AG04450 (cell line): Measurements from ENCODE around the gene EVL. TPM values are rescaled to one million over a fixed set of nuclear protein-coding genes. Genes with fewer than 3 reads are reported as not detected.

Experiments used
- CTCF ChIA-PET: fragments of 300-600, 350-600 bp; formaldehyde crosslinking; extraction: SDS; loops from one replicate; lab custom pipeline; 2022; ENCODE audit warnings: antibody characterized with exemption, inconsistent platforms; lab: Charles Lee
- POLR2A ChIA-PET: fragments of 350-600 bp; formaldehyde crosslinking; extraction: SDS; loops from one replicate; lab custom pipeline; 2021; ENCODE audit warnings: antibody characterized with exemption, inconsistent platforms; lab: Yijun Ruan, JAX
- DNase-seq: peaks from one replicate; pipeline ENCODE4 v3.0.0-alpha.2; 2011; ENCODE audit warnings: low read depth, low spot score
- H3K27ac ChIP-seq: one replicate; pipeline ENCODE4 v1.5.1; 2012; ENCODE audit warnings: low read depth, low read length, control low read depth
- H3K27me3 ChIP-seq: one replicate; pipeline ENCODE4 v1.6.0; 2012; ENCODE audit warnings: low read length; ENCODE audit not compliant: control insufficient read depth, insufficient read depth
- H3K4me3 ChIP-seq: 2 replicates; pipeline ENCODE4 v1.5.1; 2011; ENCODE audit warnings: mild to moderate bottlenecking, low read depth, low read length, control low read depth
- H3K9me3 ChIP-seq: 2 replicates; pipeline ENCODE4 v1.5.1; 2012; ENCODE audit warnings: low read length; ENCODE audit not compliant: control insufficient read depth, insufficient read depth
- polyA plus RNA-seq: library from polyadenylated mRNA; depleted of rRNA; stranded (reverse); fragments of >200 nt; gene quantifications from 2 replicates; pipeline ENCODE4 v1.2.3, GENCODE V29; 2011
- TF ChIP-seq, protein P1 (sequence below): IDR thresholded peaks from 2 replicates; pipeline ENCODE4 v1.5.1; 2011; ENCODE audit warnings: low read depth, low read length, control low read depth, inconsistent platforms

Gene EVL
- polyA plus RNA-seq, 1 experiment, result 36.5 TPM

DNA sequence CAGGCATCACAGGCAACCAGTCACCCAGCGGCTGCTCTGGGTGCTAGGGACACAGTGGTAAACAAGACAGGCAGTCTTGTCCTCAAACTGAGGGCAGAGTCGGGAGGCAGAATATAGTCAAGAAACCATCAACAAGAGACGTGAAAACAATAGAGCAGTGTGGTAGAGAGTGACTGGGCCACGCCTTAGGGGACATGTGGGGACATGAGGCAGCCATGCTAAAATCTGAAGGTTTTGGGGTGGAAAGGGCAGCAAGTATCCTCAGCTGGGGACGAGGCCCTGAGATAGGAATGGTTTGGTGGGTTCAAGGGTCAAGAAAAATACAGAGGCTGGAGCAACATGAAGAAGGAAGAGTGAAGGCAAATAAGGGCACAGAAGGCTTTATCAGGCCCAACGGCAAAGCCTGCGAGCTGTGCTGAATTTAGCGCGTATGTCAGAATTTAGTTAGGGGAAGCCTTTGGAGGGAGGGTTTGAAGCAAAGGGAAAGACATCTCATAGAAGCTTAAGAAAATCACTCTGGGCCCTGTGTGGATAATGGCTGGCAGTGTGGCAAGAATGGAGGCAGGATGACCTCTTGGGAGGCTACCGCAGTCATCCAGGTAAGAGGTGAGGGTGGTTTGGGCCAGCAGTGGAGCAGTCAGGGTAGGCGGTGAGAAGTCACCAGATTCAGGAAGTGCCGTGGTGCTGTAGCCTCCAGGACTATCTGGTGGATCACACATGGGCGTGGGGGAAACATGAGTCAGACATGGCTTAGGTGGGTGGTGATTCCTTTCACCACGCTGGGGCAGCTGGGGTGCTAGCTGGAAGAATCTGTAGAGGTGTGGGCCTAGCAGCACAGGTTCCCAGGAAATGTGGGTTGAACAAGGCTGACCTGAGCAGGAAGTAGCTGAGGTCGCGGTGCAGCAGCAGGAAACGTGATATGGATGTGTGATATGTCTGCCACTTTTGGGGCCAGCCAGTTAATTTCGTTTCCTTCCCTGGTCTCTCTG, 3.0 kb downstream of the EVL start:
- no peak for DNase-seq
- no peaks in the 10 kb centered on the region for H3K9me3 ChIP-seq
- no peaks in the 10 kb centered on the region for H3K27me3 ChIP-seq
- ChIA-PET POLR2A (interaction anchor here (0.7 kb wide), 1 partner anchor 211 kb away, joined by 3 read pairs; no protein-coding TSS in a partner anchor), CTCF (no interaction called here)
- TF ChIP-seq, protein P1, sequence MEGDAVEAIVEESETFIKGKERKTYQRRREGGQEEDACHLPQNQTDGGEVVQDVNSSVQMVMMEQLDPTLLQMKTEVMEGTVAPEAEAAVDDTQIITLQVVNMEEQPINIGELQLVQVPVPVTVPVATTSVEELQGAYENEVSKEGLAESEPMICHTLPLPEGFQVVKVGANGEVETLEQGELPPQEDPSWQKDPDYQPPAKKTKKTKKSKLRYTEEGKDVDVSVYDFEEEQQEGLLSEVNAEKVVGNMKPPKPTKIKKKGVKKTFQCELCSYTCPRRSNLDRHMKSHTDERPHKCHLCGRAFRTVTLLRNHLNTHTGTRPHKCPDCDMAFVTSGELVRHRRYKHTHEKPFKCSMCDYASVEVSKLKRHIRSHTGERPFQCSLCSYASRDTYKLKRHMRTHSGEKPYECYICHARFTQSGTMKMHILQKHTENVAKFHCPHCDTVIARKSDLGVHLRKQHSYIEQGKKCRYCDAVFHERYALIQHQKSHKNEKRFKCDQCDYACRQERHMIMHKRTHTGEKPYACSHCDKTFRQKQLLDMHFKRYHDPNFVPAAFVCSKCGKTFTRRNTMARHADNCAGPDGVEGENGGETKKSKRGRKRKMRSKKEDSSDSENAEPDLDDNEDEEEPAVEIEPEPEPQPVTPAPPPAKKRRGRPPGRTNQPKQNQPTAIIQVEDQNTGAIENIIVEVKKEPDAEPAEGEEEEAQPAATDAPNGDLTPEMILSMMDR, result no peak
- no peak overlapping the region for H3K27ac ChIP-seq
- no peak overlapping the region for H3K4me3 ChIP-seq

DNA sequence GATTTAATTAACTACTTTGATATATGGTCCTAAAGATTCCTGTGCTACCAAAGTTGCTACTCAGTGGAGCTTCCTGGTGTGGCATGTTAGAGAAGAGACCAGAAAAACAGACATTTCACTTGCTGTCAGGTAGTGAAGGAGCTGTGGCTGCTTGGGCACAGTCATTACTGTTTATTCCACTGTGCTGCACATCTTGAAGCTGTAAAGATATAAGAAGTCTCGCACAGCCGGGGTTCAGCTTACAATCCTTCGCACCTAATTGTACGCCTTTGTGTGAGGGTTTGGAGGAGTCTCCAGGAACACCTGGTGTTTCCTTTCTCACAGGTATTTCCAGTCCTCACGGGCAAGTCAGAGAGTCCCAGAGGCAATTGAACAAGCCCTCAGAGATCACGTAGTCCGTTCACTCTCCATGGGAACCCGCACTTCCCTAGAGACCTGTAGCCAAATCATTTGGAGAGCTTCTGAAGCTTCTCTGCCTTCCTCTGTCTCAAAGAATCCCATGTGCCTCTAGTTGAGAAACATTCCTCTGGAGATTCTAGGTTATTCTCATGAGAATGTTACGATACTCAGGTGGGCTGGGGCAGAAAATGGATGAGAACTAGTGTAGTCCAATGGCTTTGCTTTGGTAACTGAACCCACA, 4.1 kb downstream of the EVL start:
- ChIA-PET POLR2A (no interaction called here), CTCF (interaction anchor here (1.0 kb wide), 1 partner anchor 86 kb away, joined by 3 read pairs; no protein-coding TSS in a partner anchor)
- H3K27me3 ChIP-seq, result no peaks in the 10 kb centered on the region
- no peak overlapping the region for H3K4me3 ChIP-seq
- TF ChIP-seq, protein P1, result no peak
- H3K27ac ChIP-seq, result no peak overlapping the region
- H3K9me3 ChIP-seq, result no peaks in the 10 kb centered on the region
- DNase-seq, result no peak

- no peak overlapping the region for H3K4me3 ChIP-seq
- no peaks in the 10 kb centered on the region for H3K27me3 ChIP-seq
- no peaks in the 10 kb centered on the region for H3K9me3 ChIP-seq
- POLR2A ChIA-PET, result no interaction called here
- CTCF ChIA-PET, result interaction anchor here (1.0 to 1.1 kb wide), 2 partner anchors 87 to 122 kb away, joined by 3 to 4 read pairs; no protein-coding TSS in a partner anchor
- TF ChIP-seq, protein P1, result no peak
- no peak for DNase-seq
- H3K27ac ChIP-seq, result no peak overlapping the region
Observed at GRCh38 chr14:100070310-100070709, 5.1 kb downstream of the EVL start.

GRCh38 chr14:100071545-100071944, 6.3 kb downstream of the EVL start:
- ChIA-PET CTCF (interaction anchor here (1.5 kb wide), 1 partner anchor 37 kb away, joined by 5 read pairs; no protein-coding TSS in a partner anchor), POLR2A (no interaction called here)
- H3K4me3 ChIP-seq, result no peak overlapping the region

More at GRCh38 chr14:100071545-100071944, 6.3 kb downstream of the EVL start:
- TF ChIP-seq, protein P1, result no peak
- DNase-seq, result no peak
- Histone ChIP-seq H3K27me3 (no peaks in the 10 kb centered on the region), H3K9me3 (no peaks in the 10 kb centered on the region), H3K27ac (no peak overlapping the region)
